ENCODE data around the gene GNAT3. TPM values are rescaled to one million over a fixed set of nuclear protein-coding genes. Genes with fewer than 3 reads are reported as not detected.

Gene GNAT3
- total RNA-seq, 1 experiment from 2014 or later, result 1.6 TPM

GRCh38 chr7:80420876-80421275, 91.0 kb downstream of the GNAT3 start:
- peak; percentile 5 for DNase-seq (ENCODE audit: low read depth)

DNA sequence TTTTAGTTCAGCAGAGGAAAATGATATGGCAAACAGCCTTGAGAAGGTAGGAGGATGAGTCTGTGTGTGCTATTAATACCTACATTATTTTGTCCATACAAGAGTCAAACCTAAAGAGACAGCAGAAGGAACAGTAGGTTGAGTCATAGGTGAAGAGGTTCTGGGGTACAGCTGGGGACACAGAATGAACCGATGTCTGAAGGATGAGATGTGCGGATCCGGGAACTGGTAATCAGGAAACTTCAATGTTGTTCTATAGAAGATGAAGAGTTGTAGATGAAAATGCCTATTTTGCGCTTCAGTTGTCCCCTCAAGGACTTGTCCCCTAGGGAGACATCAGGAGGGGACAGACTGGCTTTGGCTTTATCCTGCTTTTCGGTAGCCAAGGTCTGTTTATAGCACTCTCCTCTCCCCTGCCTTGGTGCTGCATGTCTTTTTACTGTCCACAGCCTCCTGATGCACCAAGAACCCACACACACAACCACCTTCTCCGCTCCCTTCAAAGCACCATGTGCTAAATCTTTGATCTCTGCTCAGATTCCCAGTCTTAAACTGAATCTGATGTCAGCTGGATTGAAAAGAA, 94.6 kb downstream of the GNAT3 start:
- DNase-seq (ENCODE audit: low read depth), result no peak

DNA sequence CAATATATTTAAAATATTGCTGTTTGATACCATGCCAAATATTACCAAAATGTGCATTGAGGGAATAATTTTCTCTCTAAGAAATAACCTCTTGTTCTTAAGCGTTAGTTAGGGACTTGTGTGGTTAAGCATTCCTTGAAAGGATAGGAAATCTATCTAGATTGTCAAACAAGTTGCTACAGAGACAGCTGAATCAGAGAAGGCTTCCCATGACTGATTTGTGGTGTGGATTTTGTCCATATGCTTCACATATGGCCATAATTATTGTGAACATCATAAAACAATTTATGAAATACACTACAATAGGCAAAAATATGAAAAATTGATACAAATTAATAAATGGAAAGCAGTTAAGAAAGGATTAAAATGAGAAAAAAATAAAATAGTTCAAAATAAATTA, 96.3 kb downstream of the GNAT3 start:
- DNase-seq (ENCODE audit: low read depth), result no peak

GRCh38 chr7:80415114-80415513, 96.8 kb downstream of the GNAT3 start:
- no peak for DNase-seq (ENCODE audit: low read depth)

GRCh38 chr7:80414331-80414730, 97.5 kb downstream of the GNAT3 start:
- DNase-seq (ENCODE audit: low read depth), result no peak

GRCh38 chr7:80413383-80413945, 98.4 kb downstream of the GNAT3 start:
- no peak for DNase-seq (ENCODE audit: low read depth)

DNA sequence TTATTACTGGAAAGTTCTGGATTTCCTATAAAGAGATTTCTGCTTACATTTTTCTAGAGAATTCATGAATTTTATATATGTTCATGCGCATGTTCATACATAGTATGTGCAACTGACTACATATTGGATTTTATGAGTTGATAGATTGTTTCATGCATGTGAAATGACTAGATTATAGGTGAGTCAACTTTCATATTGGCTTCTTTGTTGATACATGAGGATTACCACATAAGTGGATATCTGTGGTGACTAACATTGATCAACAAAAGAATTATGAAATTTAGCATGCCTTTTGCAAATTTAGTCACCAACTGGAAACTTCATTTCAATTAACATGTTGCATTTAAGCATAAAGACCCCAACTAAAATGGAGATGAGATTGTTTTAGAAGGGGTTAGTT, 99.0 kb downstream of the GNAT3 start:
- DNase-seq (ENCODE audit: low read depth), result no peak

- no peak for DNase-seq (ENCODE audit: low read depth)
These were observed 100.2 kb downstream of the GNAT3 start for GRCh38 chr7:80411621-80412020.

DNA sequence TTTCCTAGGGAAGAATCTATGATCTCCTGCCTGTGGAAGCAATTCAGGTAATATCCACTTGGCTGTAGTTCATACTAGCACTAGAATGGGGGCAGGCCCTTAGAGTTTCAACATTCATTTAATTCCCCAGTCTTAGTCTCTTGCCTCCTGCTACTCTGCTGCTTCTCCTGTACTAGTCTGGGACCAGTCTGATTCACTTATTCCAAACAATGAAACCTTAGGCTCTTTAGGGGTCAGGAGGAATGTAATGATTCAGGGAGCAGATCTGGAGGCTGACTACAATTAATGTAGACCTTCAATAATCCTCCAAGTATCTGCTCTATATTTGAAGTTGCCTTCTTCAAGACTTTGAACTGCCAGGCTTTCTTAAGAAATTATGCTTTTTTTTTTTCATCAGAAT, 101.8 kb downstream of the GNAT3 start:
- DNase-seq (ENCODE audit: low read depth), result peak; percentile 32

Other genes starting within 250 kb of the GNAT3 start
- 2.0 and 9.4 TPM in 2 replicates for gene CD36, start 126.6 kb upstream of the GNAT3 start, total RNA-seq (2014; rRNA removed; shearing (Covaris generic))

Data from M059J (cell line).